Nephron progenitor cell (in vitro differentiated cells): Measurements from ENCODE around the gene TPPP3.

Experiments
- DNase-seq: peaks from one replicate; pipeline ENCODE4 v3.0.0; 2021
- H3K27ac Mint-ChIP-seq: 2 replicates; pipeline ENCODE4 v1.8.0; 2021; ENCODE audit warnings: mild to moderate bottlenecking, moderate library complexity, mixed read lengths
- H3K27me3 Mint-ChIP-seq: 2 replicates; pipeline ENCODE4 v1.8.0; 2021; ENCODE audit warnings: mild to moderate bottlenecking, low read depth, mixed read lengths; ENCODE audit not compliant: poor library complexity
- H3K36me3 Mint-ChIP-seq: 2 replicates; pipeline ENCODE4 v1.8.0; 2021; ENCODE audit warnings: low read depth, mixed read lengths
- H3K4me1 Mint-ChIP-seq: 2 replicates; pipeline ENCODE4 v1.8.0; 2021; ENCODE audit warnings: mixed read lengths
- H3K4me3 Mint-ChIP-seq: 2 replicates; pipeline ENCODE4 v1.8.0; 2021; ENCODE audit warnings: mild to moderate bottlenecking, moderate library complexity, mixed read lengths
- H3K9me3 Mint-ChIP-seq: 2 replicates; pipeline ENCODE4 v1.8.0; 2021; ENCODE audit warnings: mild to moderate bottlenecking, moderate library complexity, mixed read lengths
- TF ChIP-seq, protein P1 (sequence below): fragments of 200-600 bp; sonication (generic); IDR thresholded peaks from 2 replicates; pipeline ENCODE4 v1.5.0; 2021; ENCODE audit warnings: antibody characterized with exemption

Gene TPPP3

DNA sequence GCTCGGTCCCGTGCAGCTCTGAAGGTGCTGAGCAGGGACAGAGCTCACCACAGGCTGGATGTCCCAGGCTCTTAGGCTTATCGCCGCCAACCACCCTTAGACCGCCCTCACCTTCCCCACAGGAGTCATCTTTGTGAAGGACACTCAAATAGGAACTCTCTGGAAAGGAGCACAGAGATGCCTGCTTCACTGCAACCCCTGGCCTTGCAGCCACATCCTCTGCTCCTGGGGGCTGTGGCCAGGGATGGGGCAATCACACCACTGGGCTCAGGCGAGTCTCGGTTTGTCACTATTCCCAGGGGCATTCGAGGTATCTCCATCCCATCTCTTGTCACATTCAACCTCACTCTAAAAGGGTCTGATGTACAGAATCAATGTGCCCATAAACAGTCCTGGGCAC is 12.0 kb upstream of the TPPP3 start:
- no peak overlapping the region for H3K4me3 Mint-ChIP-seq
- no peaks in the 10 kb centered on the region for H3K36me3 Mint-ChIP-seq
- DNase-seq, result no peak
- peaks cover 8% of the 10 kb centered on the region for H3K27me3 Mint-ChIP-seq
- peaks cover 27% of the 10 kb centered on the region for H3K4me1 Mint-ChIP-seq
- H3K27ac Mint-ChIP-seq, result no peak overlapping the region
- TF ChIP-seq, protein P1, sequence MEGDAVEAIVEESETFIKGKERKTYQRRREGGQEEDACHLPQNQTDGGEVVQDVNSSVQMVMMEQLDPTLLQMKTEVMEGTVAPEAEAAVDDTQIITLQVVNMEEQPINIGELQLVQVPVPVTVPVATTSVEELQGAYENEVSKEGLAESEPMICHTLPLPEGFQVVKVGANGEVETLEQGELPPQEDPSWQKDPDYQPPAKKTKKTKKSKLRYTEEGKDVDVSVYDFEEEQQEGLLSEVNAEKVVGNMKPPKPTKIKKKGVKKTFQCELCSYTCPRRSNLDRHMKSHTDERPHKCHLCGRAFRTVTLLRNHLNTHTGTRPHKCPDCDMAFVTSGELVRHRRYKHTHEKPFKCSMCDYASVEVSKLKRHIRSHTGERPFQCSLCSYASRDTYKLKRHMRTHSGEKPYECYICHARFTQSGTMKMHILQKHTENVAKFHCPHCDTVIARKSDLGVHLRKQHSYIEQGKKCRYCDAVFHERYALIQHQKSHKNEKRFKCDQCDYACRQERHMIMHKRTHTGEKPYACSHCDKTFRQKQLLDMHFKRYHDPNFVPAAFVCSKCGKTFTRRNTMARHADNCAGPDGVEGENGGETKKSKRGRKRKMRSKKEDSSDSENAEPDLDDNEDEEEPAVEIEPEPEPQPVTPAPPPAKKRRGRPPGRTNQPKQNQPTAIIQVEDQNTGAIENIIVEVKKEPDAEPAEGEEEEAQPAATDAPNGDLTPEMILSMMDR, result no peak
- no peaks in the 10 kb centered on the region for H3K9me3 Mint-ChIP-seq

DNA sequence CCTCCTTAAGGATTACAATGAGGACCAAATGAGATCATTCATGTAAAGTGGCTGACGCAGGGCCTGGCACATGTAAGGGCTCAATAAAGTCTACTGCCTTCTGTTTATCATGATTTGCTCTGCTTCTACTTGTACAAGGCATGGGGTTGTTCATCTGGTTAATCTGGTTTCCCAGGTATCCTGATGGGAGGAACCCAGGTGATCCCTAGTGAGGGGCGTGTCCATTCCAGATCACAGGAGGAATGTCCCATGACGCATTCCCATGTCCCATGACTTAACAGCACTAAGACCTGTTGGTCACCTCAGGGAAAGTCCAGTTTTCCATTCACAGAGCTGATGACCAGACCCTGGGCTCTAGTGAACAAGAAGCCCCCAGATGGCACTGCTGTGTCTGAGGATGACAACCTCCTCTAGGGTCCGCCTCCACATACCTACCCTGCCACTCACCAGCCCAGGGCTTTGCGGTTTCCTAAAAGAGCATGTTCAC is 11.5 kb upstream of the TPPP3 start:
- H3K36me3 Mint-ChIP-seq, result no peaks in the 10 kb centered on the region
- H3K4me1 Mint-ChIP-seq, result peaks cover 27% of the 10 kb centered on the region
- no peak overlapping the region for H3K27ac Mint-ChIP-seq
- H3K9me3 Mint-ChIP-seq, result no peaks in the 10 kb centered on the region
- H3K4me3 Mint-ChIP-seq, result no peak overlapping the region
- peaks cover 5% of the 10 kb centered on the region for H3K27me3 Mint-ChIP-seq
- DNase-seq, result no peak
- TF ChIP-seq, protein P1, result no peak

DNA sequence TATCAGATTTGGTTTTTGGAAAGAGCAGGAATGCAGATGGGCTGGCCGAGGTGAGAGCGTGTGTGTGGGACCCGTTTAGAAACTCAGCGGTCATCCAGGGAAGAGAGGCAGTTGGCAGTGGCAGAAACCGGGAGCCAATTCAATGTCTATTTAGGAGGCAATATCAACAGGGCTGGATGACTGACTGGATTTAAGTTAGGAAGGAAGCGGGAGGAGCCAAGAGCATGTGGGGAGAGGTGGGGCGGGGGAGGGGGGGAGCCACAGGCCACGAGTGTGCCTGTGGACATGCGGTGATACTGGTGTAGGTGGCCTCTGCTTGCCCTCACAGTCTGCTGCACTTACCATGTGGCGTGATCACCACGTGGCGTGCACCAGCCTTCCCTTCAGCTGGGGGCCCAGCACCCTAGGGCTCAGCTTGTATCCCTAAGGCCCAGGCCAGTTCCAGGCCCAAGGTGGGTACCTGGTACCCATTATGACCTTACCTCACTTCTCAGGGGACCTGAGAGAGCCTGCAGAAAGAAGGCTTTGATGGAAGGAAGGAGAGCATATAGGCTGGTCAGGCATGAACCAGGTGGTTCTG is 10.8 kb upstream of the TPPP3 start:
- peaks cover 31% of the 10 kb centered on the region for H3K4me1 Mint-ChIP-seq
- H3K27ac Mint-ChIP-seq, result no peak overlapping the region
- TF ChIP-seq, protein P1, result no peak
- H3K27me3 Mint-ChIP-seq, result peaks cover 8% of the 10 kb centered on the region
- H3K4me3 Mint-ChIP-seq, result no peak overlapping the region
- no peak for DNase-seq
- H3K9me3 Mint-ChIP-seq, result no peaks in the 10 kb centered on the region
- H3K36me3 Mint-ChIP-seq, result no peaks in the 10 kb centered on the region

DNA sequence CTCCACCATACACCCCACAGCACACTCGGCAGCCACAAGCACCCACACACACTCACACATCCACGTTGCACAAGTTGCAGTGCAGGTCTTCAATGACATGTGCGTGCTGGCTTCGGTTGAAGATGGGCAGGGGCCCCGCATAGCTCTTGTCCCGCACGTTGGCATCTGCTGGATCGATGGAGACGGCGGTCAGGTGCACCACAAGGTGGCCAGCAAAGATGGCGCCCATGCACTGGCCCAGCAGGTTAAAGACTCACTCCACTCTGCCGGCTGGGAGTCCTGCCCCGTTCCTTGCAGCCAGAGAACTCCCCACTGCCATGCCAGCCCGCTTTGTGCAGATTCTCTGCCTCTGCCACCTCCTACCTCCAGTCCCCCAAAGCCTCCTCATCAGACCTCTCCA is 7.6 kb upstream of the TPPP3 start:
- Mint-ChIP-seq H3K36me3 (no peaks in the 10 kb centered on the region), H3K27ac (no peak overlapping the region), H3K4me1 (peaks cover 50% of the 10 kb centered on the region), H3K9me3 (no peaks in the 10 kb centered on the region), H3K27me3 (peaks cover 5% of the 10 kb centered on the region), H3K4me3 (no peak overlapping the region)
- no peak for DNase-seq
- TF ChIP-seq, protein P1, result no peak

DNA sequence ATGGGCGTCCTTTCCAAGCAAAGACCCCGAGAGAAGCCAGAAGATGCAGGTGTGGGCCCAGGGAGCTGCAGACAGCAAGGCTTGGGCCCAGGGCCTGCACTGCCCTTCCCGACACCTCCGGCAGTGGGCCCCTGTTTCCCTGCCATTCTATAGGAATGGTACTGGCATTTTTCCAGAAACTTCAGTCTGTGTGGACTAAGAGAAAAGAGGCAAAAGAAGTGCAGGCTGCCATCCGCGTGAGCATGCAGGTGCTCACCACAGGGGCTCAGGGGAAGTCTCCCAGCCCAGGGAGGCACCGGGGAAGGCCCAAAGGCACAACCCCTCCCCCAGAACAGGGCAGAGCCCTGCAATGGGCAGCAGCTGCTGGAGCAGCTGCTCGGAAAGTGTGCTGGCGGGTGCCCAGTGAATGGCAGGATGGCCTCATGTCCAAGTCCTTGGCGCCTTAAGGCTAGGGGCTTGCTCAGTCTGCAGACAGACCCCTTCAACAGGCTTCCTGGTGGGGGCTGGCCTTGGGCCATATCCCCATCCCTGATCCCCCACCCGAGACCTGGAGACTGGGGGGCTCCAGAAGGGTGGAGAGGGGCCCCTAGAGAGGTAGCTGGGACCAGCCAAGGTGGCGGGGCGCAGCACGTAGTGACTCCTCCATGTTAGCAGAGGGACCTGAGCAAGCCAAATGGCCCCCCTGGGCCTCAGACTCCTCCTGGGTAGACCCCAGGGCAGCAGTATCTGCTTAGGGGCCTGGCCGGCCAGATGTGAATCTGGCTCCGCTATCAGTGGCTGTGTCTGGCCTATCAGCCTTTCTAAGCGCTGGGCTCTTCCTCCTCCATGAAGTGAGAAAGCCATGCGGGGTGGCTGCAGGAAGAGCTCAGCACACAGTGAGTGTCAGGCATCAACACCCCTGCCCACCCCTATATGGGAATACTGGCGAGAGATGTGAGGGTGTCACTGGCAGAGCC is 6.7 kb upstream of the TPPP3 start:
- H3K27me3 Mint-ChIP-seq, result peaks cover 14% of the 10 kb centered on the region
- no peak for DNase-seq
- no peaks in the 10 kb centered on the region for H3K36me3 Mint-ChIP-seq
- H3K4me1 Mint-ChIP-seq, result peaks cover 59% of the 10 kb centered on the region
- no peak overlapping the region for H3K27ac Mint-ChIP-seq
- no peaks in the 10 kb centered on the region for H3K9me3 Mint-ChIP-seq
- no peak overlapping the region for H3K4me3 Mint-ChIP-seq
- TF ChIP-seq, protein P1, result no peak
